SKM-1 (cell line): Measurements from ENCODE around the gene MRI1.
"Not testable (repeated sequence)": the region's sequence is repeated elsewhere in the genome, so short reads cannot be mapped to it uniquely, and the experiment has no call there.

Experiments used
- DNase-seq: peaks from one replicate; lab custom pipeline; 2025; ENCODE audit not compliant: unreplicated experiment; lab: John Stamatoyannopoulos, UW

MRI1 gene

GRCh38 chr19:13764101-13764807, at the start of gene MRI1:
TSS of gene MRI1 (plus strand) at chr19:13764522. CDS start at chr19:13764589, 67 bp downstream.
- no peak for DNase-seq

GRCh38 chr19:13717194-13717643, 47.1 kb upstream of the MRI1 start:
- no peak for DNase-seq

GRCh38 chr19:13718733-13719132, 45.6 kb upstream of the MRI1 start:
- no peak for DNase-seq

- no peak for DNase-seq
Observed at GRCh38 chr19:13722146-13722545, 42.2 kb upstream of the MRI1 start.

- no peak for DNase-seq
Observed at GRCh38 chr19:13723206-13723605, 41.1 kb upstream of the MRI1 start.

- DNase-seq = no peak
Observed at GRCh38 chr19:13726323-13726722, 38.0 kb upstream of the MRI1 start.

GRCh38 chr19:13727798-13728197, 36.5 kb upstream of the MRI1 start:
- DNase-seq = no peak

- no peak for DNase-seq
Observed at GRCh38 chr19:13729859-13730258, 34.5 kb upstream of the MRI1 start.

GRCh38 chr19:13731147-13731964, 33.0 kb upstream of the MRI1 start:
- DNase-seq = peak; percentile 95

GRCh38 chr19:13732337-13732736, 32.0 kb upstream of the MRI1 start:
- no peak for DNase-seq

- DNase-seq = no peak
Observed at GRCh38 chr19:13734751-13735150, 29.6 kb upstream of the MRI1 start.

GRCh38 chr19:13738073-13738472, 26.2 kb upstream of the MRI1 start:
- no peak for DNase-seq

- no peak for DNase-seq
Observed at GRCh38 chr19:13741893-13742292, 22.4 kb upstream of the MRI1 start.

- DNase-seq = no peak
Observed at GRCh38 chr19:13742756-13743155, 21.6 kb upstream of the MRI1 start.

- DNase-seq = no peak
Observed at GRCh38 chr19:13744174-13744573, 20.1 kb upstream of the MRI1 start.

- DNase-seq = no peak
Observed at GRCh38 chr19:13747098-13747453, 17.2 kb upstream of the MRI1 start.

GRCh38 chr19:13748169-13748828, 16.0 kb upstream of the MRI1 start:
- DNase-seq = no peak

GRCh38 chr19:13751436-13751835, 12.9 kb upstream of the MRI1 start:
- DNase-seq = no peak

- DNase-seq = not testable (repeated sequence)
Observed at GRCh38 chr19:13753622-13754021, 10.7 kb upstream of the MRI1 start.

- DNase-seq = no peak
Observed at GRCh38 chr19:13756210-13756609, 8.1 kb upstream of the MRI1 start.

- DNase-seq = no peak
Observed at GRCh38 chr19:13757805-13758772, 6.2 kb upstream of the MRI1 start.
